GM21717 (cell line): Measurements from ENCODE around the gene BICRA.
A peak's percentile ranks its signal among the peaks of the same experiment; 100 is the strongest.
"Not testable (repeated sequence)": the region's sequence is repeated elsewhere in the genome, so short reads cannot be mapped to it uniquely, and the experiment has no call there.

Source experiments
- ATAC-seq: cut with Tn5 transposase; IDR thresholded peaks from one replicate; pipeline ENCODE4 v1.9.1; 2021; ENCODE audit warnings: mild to moderate bottlenecking, moderate library complexity; ENCODE audit not compliant: unreplicated experiment

Gene BICRA

DNA sequence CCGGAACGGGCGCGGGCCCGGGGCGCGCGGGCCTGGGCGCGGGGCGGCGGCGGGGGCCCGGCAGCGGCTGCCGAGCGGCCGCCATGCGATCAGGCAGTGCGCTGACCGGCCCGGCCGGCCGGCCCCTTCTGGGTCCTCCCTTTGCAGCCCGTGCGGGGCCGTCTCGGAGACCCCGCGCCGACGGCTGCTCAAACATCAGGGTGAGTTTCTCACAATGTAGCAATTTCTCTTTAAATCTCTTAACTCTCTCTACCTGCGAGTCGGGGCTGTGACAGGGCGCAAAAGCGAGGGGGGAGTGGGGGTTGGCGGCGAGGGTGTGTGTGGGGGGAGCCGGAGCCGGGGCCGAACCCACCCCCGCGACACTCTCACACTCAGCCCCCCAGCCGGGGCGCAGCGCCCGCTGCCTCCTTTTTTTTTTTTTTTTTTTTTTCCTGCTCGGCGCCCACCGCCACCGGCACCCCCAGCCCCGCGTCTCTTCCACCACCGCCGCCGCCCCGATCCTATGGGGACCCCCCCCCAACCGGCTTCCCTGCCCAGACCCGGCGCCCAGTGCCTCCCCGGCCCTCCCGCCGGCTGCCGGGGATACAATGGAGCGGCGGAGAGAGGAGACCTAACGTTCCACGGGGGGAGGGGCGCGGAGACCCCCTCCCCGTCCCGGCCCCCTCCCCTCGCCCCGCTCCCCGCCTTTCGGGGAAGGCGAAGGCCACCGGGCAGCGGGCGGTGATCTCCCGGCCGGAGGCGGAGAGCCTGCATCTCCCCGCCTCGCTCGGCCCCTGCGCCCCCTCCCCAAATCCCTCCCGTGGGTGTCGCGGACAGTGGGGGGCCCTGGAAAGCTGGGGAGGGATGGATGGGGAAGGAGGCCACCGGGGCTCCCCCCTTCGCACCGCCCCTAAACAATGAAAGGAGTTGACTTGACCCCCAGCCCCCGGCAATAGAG lies at the start of gene BICRA:
BICRA (plus strand) TSS at position 166 of the 937 bp plus-strand sequence. CDS start 64,441 bp downstream, outside the sequence.
- peak; percentile 42 for ATAC-seq

DNA sequence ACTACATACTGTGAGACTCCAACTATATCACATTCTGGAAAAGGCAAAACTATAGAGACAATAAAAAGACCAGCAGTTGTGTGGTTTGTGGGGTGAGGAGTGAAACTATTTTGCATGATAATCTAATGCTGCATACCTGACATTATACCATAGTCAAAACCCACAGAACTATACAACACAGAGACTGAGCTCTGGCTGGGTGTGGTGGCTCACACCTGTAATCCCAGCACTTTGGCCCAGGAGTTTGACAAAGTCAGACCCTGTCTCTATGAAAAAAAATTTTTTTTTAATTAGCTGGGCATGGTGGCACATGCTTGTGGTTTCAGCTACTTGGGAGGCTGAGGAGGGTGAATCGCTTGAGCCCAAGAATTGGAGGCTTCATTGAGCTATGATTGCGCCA lies 47.9 kb upstream of the BICRA start:
- ATAC-seq: no peak

DNA sequence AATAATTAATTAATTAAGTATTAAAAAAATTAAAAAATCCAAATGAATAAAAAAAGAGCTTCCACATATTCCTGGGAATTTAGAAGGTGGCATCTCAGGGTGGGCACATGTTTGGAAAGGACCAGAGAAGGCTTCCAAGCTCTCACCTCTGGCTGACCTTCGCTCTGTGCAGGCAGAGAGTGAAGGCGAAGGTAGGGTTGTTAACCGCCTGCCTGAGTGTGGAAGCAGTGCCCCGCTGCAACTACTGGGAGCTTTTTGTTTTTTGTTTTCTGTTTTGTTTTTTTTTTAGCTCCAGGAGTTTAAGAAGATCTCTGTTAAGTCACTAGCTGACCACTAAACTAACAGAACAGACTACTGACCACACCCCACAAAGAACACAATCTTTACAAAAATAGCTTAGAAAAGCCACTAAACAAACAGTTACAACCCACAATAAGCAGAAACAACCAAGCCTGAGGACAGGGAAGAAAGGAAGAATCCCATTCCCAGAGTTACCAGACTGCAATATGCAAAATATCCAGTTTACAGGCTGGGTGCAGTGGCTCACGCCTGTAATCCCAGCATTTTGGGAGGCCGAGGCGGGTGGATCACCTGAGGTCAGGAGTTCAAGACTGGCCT lies 47.4 kb upstream of the BICRA start:
- ATAC-seq: no peak

DNA sequence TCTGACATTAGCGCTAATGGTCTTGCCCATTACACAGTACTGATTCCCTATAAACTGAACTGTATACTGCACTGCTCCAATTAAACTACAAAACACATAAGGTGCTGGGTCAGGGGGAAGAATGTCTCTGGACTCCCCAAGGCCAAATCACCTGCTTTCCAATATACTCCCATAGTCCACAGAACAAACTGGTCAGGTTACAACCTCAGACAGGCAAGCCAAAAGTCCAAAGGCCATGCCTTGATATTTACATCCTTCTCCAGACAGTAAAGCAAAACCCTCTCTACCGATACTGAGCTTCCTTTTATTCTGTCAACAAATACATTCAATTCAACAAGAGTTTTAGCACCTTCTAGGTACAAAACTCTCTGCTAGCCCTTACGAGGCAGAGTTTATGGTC lies 44.9 kb upstream of the BICRA start:
- ATAC-seq: no peak

DNA sequence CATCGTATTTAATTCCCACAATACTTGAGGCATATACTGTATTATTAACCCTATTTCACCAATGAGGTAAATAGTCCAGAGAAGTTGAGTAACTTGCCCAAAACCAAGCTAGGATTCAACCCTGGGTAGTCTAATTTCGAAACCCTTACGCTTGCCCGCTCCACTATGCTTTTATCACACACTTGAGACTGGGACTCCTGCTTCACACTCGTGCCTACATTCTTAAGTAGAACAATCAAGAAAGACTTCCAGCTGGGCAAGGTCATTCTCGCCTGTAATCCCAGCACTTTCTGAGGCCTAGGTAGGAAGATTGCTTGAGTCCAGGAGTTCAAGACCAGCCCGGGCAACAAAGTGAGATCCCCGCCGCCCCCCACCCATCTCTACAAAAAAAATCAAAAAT lies 39.6 kb upstream of the BICRA start:
- ATAC-seq: no peak

DNA sequence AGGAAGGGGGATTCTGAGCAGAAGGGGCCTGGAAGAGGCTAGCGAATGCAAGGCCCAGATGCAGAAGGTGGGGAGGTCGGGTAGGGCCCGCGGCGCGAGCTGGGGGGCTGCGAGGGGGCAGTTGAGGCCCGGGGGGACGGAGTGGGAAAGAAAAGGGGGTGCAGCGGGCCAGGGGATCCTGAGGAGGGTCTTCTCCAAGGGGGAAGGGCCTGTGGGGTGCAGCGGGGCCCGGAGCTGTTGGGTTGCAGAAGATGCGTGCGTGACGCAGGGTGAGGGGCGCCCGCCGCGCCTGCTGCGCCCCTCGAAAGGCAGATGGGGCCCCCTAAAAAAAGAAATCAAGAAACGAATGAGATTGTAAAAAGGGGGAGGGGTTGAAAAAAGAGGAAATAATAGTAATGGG lies 36.3 kb upstream of the BICRA start:
- no peak for ATAC-seq

DNA sequence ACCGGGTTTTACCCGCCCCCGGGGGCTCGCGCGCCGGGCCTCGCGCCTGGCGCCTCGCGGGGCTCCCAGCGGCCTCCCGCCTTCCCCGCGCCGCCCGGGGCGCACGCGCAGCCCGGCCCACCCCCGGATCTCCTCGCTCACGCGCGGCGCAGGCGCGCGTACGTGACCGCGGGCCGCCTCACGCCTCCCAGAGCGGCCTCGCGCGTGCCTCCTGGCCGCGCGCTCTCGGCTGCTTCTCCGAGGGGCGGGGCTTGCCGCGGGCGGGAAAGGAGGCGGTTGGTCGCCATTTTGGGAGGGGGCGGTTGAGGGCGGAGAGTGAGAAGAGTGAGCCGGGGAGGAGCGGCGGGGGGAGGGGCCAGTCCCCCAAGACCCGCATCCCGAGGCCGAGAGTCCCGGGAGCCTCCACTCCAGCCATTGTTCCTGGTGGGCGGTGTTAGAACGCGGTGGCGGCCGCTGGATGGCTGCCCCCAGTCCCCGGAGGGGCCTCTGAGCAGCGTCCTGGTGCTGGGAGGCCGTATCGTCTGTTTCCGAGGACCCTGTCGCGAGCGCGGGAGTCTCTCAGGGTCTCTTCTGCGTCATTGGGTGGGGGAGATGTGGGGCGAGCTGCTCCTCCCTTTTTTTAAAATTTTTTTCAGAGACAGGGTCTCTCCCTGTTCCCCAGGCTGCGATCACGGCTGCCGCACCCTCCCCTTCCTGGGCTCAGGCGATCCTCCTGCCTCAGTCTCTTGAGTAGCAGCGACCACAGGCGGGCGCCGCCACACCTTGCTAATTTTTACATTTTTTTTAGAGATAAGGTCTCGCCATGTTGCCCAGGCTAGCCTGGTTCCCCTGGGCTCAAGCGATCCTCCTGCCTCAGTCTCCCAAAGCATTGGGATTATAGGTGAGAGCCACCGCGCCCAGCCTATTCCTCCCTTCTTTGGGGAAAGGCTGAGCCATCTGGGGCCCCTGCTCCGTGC lies 35.6 kb upstream of the BICRA start, which contains the start of gene ZNF541:
ZNF541 (minus strand) TSS at position 78 of the 956 bp plus-strand sequence. CDS start 17,292 bp downstream, outside the sequence.
- ATAC-seq: no peak

DNA sequence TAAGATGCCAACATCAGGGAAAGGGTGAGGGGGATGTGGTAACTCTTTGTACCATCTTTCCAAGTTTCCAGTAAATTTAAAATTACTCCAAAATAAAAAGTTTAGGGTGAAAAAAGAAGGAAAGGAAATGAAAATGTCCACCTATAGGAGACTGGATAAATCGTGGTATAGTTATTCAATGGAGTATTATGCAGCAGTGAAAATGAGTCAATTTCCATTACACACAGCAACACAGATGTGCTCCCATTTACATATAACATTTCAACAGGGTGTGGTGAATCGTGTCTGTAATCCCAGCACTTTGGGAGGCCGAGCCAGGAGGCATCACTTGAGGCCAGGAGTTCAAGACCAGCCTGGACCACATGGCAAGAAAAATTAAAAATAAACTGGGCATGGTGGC lies 28.5 kb upstream of the BICRA start:
- no peak for ATAC-seq

DNA sequence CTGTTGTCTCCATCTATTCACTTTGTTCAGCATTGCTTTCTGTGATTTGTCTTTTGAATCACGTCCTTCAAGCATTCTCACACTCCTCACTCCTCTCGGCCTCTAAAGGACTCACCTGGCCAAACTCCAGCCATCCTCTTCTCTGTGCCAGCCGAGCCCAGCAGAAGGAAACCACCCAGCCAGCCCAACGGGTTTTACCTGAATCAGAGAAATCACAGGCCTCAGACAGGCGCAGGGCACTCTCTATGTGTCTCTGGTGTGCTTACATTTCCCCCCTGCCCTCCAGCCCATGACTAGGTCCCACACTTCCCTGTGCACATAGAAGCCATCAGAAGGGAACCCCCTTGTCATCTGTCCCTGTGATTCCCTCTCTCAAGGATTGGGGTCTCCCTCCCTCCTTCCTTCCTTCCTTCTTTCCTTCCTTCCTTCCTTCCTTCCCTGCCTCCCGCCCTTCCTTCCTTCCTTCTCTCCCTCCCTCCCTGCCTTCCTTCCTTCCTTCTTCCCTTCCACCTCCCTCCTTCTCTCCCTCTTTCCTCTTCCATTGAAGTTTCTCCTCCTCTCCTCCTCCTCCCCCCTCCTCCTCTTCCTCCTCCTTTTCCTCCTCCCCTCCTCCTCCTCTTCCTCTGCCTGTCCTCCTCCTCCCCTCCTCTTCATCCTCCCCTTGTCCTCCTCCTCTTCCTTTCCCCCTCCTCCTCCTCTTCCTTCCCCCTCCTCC lies 27.2 kb upstream of the BICRA start:
- ATAC-seq: no peak

DNA sequence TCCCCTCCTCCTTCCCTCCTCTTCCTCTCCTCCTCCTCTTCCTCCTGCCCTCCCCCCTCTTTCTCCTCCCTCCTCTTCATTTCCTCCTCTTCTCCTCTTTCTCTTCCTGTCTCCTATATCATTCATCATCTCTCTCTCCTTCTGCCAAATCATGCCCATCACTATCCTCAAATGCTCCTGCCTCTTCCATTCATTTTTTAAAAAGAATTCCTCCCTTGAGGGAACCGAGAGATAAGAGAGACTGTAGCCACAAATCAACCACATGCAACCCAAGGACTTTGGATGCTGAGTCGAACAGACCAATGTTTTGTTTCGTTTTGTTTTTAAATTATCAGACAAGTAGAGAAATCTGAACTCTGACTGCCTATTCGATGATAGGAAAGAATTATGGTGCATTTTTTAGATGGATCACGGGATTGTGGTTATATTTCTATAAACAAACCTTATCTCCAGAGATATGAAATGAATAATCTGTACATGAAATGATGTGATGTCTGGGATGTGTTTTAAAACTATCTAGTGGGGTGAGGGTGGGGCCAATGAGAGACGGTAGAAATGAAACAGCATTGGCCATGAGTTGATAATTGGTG lies 26.5 kb upstream of the BICRA start:
- no peak for ATAC-seq

DNA sequence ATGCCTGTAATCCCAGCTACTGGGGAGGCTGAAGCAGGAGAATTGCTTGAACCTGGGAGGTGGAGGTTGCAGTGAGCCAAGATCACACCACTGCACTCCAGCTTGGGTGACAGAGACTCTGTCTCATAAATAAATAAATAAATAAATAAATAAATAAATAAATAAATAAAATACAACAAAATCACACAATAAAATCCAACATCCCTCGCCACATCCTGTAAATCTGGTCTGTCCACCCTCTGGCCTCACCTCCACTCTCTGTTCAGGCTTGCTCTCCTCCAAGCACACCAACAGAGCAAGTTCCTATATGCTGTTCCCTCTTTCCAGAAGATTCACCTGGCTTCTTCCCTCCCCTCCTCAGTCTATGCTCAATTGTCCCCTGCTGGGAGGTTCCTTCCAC lies 25.8 kb upstream of the BICRA start:
- ATAC-seq: not testable (repeated sequence)

DNA sequence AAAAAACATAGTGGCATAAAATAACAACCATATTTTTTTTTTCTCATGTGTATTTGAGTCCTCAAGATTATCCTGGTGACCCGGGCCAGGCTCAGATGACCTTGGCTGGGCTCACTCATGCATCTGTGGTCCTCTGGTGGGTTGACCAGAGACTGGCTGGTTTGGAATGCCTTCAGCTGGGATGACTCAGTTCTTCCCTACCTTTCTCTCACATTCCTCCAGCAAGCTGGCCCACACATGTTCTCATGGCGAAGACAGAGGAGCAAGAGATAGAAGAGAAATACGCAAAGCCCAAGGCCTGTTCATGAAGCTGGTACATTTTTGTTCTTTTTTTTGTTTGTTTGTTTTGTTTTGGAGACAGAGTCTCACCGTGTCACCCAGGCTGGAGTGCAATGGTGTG lies 21.6 kb upstream of the BICRA start:
- ATAC-seq: no peak

DNA sequence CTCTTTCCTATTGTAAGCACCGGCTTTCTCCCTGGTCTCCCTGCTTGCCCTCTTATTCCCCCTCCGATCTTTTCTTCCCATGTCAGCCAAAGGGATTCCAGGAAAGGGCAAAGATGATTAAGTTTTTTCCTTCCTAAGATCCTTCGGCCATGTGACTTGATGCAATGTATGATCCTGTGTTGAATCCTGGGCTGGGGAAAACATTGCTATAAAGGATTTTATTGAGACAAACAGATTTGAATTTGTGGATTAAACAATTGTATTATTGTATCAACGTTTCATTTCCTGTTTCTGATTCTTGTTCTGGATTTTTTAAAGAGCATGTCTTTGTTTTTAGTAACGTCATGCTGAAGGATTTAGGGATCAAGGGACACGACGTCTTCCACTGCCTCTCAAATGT lies 19.1 kb upstream of the BICRA start:
- no peak for ATAC-seq

DNA sequence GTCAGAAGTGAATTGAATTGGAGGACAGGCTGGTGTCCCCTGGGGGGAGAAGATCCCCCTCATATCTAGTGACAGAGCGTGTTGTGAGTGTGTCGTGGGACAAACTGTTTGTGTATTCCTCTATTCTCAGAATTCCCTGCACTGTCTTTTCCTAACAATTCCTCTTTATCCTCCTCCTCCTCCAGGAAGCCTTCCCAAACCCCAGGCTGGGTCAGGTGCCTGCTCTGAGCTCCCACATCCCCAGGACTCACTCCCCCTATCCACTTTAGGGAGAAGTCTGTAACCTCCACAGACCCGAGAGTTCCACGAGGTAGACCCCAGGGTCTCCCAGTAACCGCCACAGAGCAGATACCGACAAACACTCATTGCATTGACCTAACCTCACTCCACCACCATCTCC lies 15.1 kb upstream of the BICRA start:
- no peak for ATAC-seq

DNA sequence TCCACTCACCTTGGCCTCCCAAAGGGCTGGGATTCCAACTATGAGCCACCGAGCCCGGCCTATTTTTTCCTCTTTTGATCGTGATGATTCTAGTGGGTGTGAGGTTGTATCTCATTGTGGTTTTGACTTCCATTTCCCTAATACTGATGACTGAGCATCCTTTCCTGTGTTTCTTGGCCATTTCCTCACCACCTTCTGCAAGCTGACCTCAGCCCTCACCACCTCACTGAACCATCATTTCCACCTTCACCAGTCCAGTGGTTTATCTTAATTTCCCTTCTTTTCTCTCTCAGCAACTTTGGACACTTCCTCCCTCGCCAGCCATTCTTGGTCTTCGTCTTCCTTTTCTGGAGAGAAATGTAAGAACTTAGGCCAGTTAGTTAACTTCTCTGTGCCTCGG lies 13.0 kb upstream of the BICRA start:
- no peak for ATAC-seq

DNA sequence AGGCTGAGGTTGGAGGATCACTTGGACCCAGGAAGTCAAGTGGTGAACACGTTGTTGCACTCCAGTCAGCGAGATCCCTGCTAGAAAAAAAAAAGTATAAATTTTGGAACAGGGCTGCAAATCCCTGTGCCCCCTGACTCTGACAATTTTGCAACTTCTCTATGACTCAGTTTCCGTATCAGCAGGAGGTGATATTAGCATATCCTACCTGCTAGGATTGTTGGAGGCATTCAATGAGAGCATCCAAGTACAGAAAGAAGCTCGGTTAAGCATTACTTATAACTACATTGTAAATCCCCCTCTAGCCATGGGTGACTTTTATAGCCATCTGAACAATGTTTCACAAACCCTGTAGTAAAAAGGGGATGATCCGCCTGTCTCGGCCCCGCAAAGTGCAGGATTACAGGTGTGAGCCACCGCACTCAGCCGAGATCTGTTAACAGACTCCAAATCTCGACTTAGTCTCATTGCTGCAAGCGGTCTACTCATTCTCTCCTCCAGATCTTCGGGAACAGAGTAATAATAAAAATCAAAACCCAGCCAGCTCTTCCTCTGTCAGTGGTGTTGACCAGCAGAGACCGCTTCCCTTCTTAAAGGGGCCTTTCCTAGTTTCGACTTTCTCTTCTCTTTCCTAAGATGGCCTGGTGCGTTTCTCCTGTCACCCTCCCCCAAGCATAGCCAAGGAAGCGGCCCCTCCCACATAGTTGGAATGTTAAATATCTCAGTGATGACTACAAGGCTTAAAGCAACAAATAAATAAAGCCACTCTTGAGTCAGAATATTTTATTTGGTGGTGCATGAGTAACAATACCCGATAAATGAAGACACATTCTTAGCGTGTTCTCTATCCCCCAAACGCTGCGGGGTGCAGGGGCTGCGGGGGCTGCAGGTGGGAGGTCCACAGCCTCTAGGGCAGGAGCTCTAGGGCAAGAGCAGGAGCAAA lies 10.3 kb upstream of the BICRA start:
- ATAC-seq: no peak

DNA sequence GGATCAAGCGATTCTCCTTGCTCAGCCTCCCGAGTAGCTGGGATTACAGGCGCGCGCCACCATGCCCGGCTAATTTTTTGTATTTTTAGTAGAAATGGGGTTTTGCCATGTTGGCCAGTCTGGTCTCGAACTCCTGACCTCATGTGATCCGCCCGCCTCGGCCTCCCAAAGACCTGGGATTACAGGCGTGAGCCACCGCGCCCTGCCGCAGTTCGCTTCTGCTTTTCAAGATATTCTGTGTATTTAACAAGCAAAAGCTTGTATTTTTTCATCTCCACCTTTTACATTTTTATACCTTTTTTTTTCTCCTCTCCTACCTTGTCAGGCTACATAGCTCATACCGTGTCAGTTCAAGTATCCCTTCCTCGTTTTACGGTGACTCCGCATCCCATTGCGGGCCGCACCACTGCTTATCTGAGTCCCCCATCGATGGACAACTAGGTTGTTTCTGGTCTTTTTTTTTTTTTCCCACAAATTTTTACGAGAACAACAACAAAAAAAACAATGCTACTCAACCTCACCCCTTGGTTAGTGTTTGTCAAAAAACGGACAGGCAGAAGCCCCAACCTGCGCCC lies 9.2 kb upstream of the BICRA start:
- not testable (repeated sequence) for ATAC-seq
